DND-41 (cell line): Measurements from ENCODE around the gene UVRAG.
A peak's percentile ranks its signal among the peaks of the same experiment; 100 is the strongest.

ENCODE experiments used
- ATAC-seq: fragments of 200-7000 bp; cut with Tn5 transposase; 3 replicates; pipeline ENCODE4 v1.9.1; 2021; ENCODE audit warnings: low read depth; ENCODE audit not compliant: insufficient read depth
- DNase-seq: peaks from one replicate; pipeline ENCODE4 v3.0.0-alpha.2; 2020
- H2AFZ ChIP-seq: 2 replicates; pipeline ENCODE4 v1.6.0; 2012; ENCODE audit warnings: low read depth, low read length
- H3K27ac ChIP-seq: 2 replicates; pipeline ENCODE4 v1.5.1; 2012; ENCODE audit warnings: low read length, inconsistent platforms
- H3K27me3 ChIP-seq: fragments of 200-600 bp; sonication (generic); 2 replicates; pipeline ENCODE4 v1.6.0; 2012; ENCODE audit warnings: low read length, mild to moderate bottlenecking, inconsistent platforms; ENCODE audit not compliant: insufficient read depth, poor library complexity
- H3K36me3 ChIP-seq: 2 replicates; pipeline ENCODE4 v1.5.1; 2012; ENCODE audit warnings: low read length, inconsistent platforms; ENCODE audit not compliant: insufficient read depth
- H3K4me1 ChIP-seq: 2 replicates; pipeline ENCODE4 v1.5.1; 2012; ENCODE audit warnings: mild to moderate bottlenecking, low read length; ENCODE audit not compliant: insufficient read depth
- H3K4me2 ChIP-seq: 2 replicates; pipeline ENCODE4 v1.6.0; 2012; ENCODE audit warnings: mild to moderate bottlenecking, moderate library complexity, low read length, inconsistent platforms; ENCODE audit not compliant: insufficient read depth
- H3K4me3 ChIP-seq, 2 experiments: fragments of 200-600 bp in 1 of 2; shearing (Covaris generic) in 1 of 2; 2 replicates each; pipeline ENCODE4 v1.5.1; 2012 to 2016; ENCODE audit warnings: inconsistent platforms in 2 of 2, low read length in 2 of 2, mild to moderate bottlenecking in 2 of 2, low read depth in 1 of 2, moderate library complexity in 1 of 2
- H3K79me2 ChIP-seq: 2 replicates; pipeline ENCODE4 v1.6.0; 2012; ENCODE audit warnings: low read length, inconsistent platforms; ENCODE audit not compliant: insufficient read depth
- H3K9ac ChIP-seq: 2 replicates; pipeline ENCODE4 v1.6.0; 2012; ENCODE audit warnings: low read depth, mild to moderate bottlenecking, inconsistent platforms, low read length, moderate library complexity
- H3K9me3 ChIP-seq: 2 replicates; pipeline ENCODE4 v1.5.1; 2012; ENCODE audit warnings: low read length, moderate library complexity, mild to moderate bottlenecking, inconsistent platforms; ENCODE audit not compliant: insufficient read depth, severe bottlenecking
- H4K20me1 ChIP-seq: 2 replicates; pipeline ENCODE4 v1.6.0; 2012; ENCODE audit warnings: low read length; ENCODE audit not compliant: insufficient read depth
- CTCF ChIP-seq: IDR thresholded peaks from 2 replicates; pipeline ENCODE4 v1.5.1; 2012; ENCODE audit warnings: borderline replicate concordance, low read length, moderate library complexity, mild to moderate bottlenecking; ENCODE audit not compliant: poor library complexity, severe bottlenecking; ENCODE audit errors: extremely low read depth
- EZH2 ChIP-seq: IDR thresholded peaks from 3 replicates; pipeline ENCODE4 v1.6.1; 2012; ENCODE audit warnings: borderline replicate concordance, low read depth, mild to moderate bottlenecking, moderate library complexity, low read length, inconsistent platforms; ENCODE audit not compliant: severe bottlenecking

The UVRAG gene

DNA sequence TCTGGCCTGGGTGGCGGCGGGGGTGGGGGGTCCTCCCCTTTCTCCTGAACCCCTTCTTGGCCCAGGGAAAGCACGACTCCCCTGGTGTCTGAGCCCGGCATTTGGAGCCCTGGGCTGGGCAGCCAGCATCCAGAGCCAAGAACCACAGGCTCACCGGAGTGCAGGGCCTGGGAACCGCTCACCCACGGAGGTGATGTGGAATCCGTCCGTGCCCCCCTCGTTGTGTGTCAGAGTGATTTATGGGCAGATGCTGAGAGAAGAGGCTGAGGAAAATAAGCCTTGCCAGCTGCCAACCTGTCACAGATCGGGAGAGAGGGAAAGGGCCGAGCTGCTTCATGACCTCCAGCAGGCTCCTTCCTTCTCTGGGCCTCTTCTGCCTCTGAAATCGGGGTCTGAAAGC, 357.6 kb downstream of the UVRAG start:
- Histone ChIP-seq H3K9ac (no peak overlapping the region), H2AFZ (no peak overlapping the region), H3K79me2 (no peaks in the 10 kb centered on the region), H3K27ac (no peak overlapping the region), H3K36me3 (no peaks in the 10 kb centered on the region), H3K4me3 (no peak overlapping the region), H4K20me1 (peaks cover 7% of the 10 kb centered on the region; the same call in 1 of the 2 replicates), H3K4me2 (no peak overlapping the region), H3K4me1 (no peaks in the 10 kb centered on the region), H3K27me3 (no peaks in the 10 kb centered on the region), H3K9me3 (no peaks in the 10 kb centered on the region)
- DNase-seq (no peak), ATAC-seq (no peak)
- TF ChIP-seq CTCF = no peak
- no peak for TF ChIP-seq EZH2

- Histone ChIP-seq H3K27me3 (no peaks in the 10 kb centered on the region), H3K4me3 (no peak overlapping the region), H3K4me1 (no peaks in the 10 kb centered on the region), H3K27ac (no peak overlapping the region), H3K4me2 (no peak overlapping the region), H3K9ac (no peak overlapping the region), H4K20me1 (peaks cover 11% of the 10 kb centered on the region; the same call in 1 of the 2 replicates), H3K79me2 (no peaks in the 10 kb centered on the region), H3K36me3 (no peaks in the 10 kb centered on the region), H2AFZ (no peak overlapping the region), H3K9me3 (no peaks in the 10 kb centered on the region)
- DNase-seq (no peak), ATAC-seq (peak; percentile 70; the same call in 2 of the 3 replicates)
- TF ChIP-seq CTCF (no peak), EZH2 (no peak)
Observed at GRCh38 chr11:76173663-76174062, 358.7 kb downstream of the UVRAG start.

DNA sequence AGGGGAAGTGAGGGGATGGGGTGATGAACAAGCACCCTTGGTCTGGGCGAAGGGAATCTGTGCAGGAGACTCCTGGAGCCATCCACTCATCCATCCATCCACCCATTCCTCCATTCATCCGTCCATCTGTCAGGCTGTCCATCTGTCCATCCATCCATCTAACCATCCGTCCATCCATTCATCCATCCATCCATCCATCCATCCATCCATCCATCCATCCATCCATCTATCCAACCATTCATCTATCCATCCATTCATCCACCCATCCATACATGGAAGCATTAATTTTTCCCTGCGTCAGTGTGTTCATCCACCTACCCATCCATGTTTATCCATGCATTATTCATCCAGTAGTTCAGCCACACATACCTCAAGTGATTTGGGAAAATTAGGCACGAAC, 359.3 kb downstream of the UVRAG start:
- no peak overlapping the region for H3K27ac ChIP-seq
- no peaks in the 10 kb centered on the region for H3K4me1 ChIP-seq
- no peaks in the 10 kb centered on the region for H3K79me2 ChIP-seq
- H3K4me2 ChIP-seq = no peak overlapping the region
- TF ChIP-seq CTCF (no peak), EZH2 (no peak)
- DNase-seq (no peak), ATAC-seq (no peak)
- no peak overlapping the region for H3K4me3 ChIP-seq
- H2AFZ ChIP-seq = no peak overlapping the region
- H4K20me1 ChIP-seq = peaks cover 11% of the 10 kb centered on the region; the same call in 1 of the 2 replicates
- H3K36me3 ChIP-seq = no peaks in the 10 kb centered on the region
- H3K9me3 ChIP-seq = no peaks in the 10 kb centered on the region
- H3K27me3 ChIP-seq = no peaks in the 10 kb centered on the region
- no peak overlapping the region for H3K9ac ChIP-seq

GRCh38 chr11:76175783-76176182, 360.8 kb downstream of the UVRAG start:
- Histone ChIP-seq H3K9ac (no peak overlapping the region), H4K20me1 (0 out of 2 replicates have a peak, but pooled peaks cover 6% of the 10 kb centered on the region), H3K4me2 (no peak overlapping the region), H2AFZ (no peak overlapping the region), H3K9me3 (no peaks in the 10 kb centered on the region), H3K27me3 (no peaks in the 10 kb centered on the region), H3K4me1 (no peaks in the 10 kb centered on the region), H3K79me2 (no peaks in the 10 kb centered on the region), H3K36me3 (no peaks in the 10 kb centered on the region), H3K27ac (no peak overlapping the region), H3K4me3 (no peak overlapping the region)
- no peak for TF ChIP-seq EZH2
- TF ChIP-seq CTCF = no peak
- ATAC-seq (no peak), DNase-seq (no peak)
